ENCODE measurements around the gene TEFM.
A peak's percentile ranks its signal among the peaks of the same experiment; 100 is the strongest.

Gene TEFM

GRCh38 chr17:30906101-30906911 lies at the start of gene TEFM:
Gene TEFM (minus strand): TSS chr17:30906238. CDS start chr17:30906198, 40 bp downstream.
- no peak for TF ChIP-seq EZH2 (IDR thresholded peaks at IDR 0.05)
- peak; percentile 89; the same call in 1 of the 2 replicates for TF ChIP-seq POLR2AphosphoS5 (IDR thresholded peaks at IDR 0.05; ENCODE audit: borderline replicate concordance, low read depth, low read length)
- DNase-seq (ENCODE audit: low read depth, low spot score): peak; percentile 37
- peak within 1 kb of the TSS; percentile 17; the same call in 1 of the 2 replicates for H3K27ac ChIP-seq
- H3K4me3 ChIP-seq: peak within 1 kb of the TSS; percentile 89
- 0 out of 2 replicates have a peak, but pooled peaks cover 6% of the 10 kb centered on the region for H3K36me3 ChIP-seq (ENCODE audit: insufficient read depth, low read length)
- H3K9ac ChIP-seq (ENCODE audit: insufficient read length): peak within 1 kb of the TSS; percentile 79
- H3K9me3 ChIP-seq (ENCODE audit: low read depth, low read length): no peaks in the 10 kb centered on the region

DNA sequence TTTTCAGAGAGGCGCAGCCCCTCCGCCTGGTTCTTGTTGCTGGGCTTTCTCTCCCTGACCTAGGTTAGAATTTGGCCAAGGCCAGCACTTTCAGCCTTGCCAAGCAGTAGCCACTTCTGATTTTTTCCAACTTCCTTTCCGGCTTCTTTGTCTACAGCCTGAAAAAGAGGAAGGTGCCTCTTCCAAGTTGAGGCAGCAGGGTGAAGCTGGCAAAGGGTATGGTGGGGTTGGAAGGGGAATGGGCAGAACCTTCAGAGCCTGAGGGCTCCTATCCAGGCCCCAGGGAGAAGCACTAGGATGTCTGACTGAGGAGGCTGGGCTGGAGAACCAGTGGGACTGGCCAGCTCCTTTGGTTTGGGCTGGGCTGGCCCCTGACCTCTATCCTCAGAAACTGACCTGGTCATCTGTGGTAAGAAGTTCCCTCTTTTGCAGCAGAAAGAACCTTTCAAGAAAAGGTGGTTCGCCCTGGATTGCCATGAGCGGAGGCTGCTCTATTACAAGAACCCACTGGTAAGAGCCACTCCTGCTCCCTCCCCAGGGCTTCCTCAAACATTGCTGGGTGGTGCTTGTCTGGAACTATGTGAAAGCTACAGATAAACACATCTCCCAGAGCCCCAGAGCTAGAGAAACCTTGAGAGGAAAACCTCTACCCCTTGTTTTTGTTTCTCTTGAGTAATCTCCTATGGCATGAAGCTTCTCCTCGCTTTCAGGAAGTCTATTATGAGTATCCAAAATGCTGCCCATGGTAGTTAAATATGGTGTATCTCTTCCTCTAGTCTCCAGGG lies 48.2 kb upstream of the TEFM start:
- H3K36me3 ChIP-seq (ENCODE audit: insufficient read depth, low read length): no peaks in the 10 kb centered on the region
- H3K9ac ChIP-seq (ENCODE audit: insufficient read length): no peak overlapping the region
- TF ChIP-seq FOXP2 (optimal IDR thresholded peaks at IDR 0.05; ENCODE audit: control extremely low read depth, extremely low read length, insufficient read depth): no peak
- TF ChIP-seq EZH2 (IDR thresholded peaks at IDR 0.05): no peak
- TF ChIP-seq POLR2AphosphoS5 (IDR thresholded peaks at IDR 0.05; ENCODE audit: borderline replicate concordance, low read depth, low read length): no peak
- no peak overlapping the region for H3K27ac ChIP-seq
- no peaks in the 10 kb centered on the region for H3K9me3 ChIP-seq (ENCODE audit: low read depth, low read length)
- H3K4me3 ChIP-seq: no peak overlapping the region
- DNase-seq (ENCODE audit: low read depth, low spot score): no peak

GRCh38 chr17:30952638-30953393 lies 46.8 kb upstream of the TEFM start:
- DNase-seq (ENCODE audit: low read depth, low spot score): no peak
- no peaks in the 10 kb centered on the region for H3K36me3 ChIP-seq (ENCODE audit: insufficient read depth, low read length)
- H3K9me3 ChIP-seq (ENCODE audit: low read depth, low read length): no peaks in the 10 kb centered on the region
- no peak overlapping the region for H3K4me3 ChIP-seq
- no peak overlapping the region for H3K9ac ChIP-seq (ENCODE audit: insufficient read length)
- H3K27ac ChIP-seq: no peak overlapping the region
- TF ChIP-seq POLR2AphosphoS5 (IDR thresholded peaks at IDR 0.05; ENCODE audit: borderline replicate concordance, low read depth, low read length): no peak
- TF ChIP-seq FOXP2 (optimal IDR thresholded peaks at IDR 0.05; ENCODE audit: control extremely low read depth, extremely low read length, insufficient read depth): no peak
- TF ChIP-seq EZH2 (IDR thresholded peaks at IDR 0.05): no peak

DNA sequence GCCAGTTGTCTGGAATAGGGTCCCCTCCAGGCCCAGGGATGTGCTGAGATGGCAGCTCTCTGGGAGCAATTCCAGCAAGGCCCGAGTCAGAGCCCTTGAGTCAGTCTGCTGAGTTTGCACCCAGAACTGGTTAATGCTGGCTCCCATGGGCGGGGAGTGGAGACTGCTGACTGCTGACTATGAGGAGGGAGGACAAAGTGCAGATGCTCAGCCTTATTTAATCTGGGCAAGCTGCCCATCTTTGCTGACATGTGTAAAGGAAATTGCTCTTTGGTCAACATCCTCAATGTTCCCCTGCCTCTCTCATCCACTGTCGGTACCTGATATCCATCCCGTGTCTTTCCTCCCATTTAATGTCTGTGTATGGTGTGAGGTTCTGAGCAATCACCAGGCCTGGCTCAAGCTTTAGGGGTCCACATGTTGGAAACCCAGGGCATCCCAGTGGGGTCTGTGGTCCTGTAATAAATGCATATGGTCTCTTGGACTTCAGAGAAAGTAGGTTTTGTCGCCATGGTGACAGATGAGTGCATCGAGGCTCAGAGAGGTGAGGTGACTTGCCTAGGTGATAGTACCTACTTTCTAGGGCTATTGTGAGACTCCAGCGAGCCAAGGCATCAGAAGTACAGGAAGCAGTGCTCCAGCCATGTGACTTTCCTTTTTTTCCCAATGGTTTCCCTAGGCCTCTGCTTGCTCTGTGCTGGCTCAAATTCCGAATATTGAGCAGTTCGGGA lies 44.8 kb upstream of the TEFM start:
- H3K9me3 ChIP-seq (ENCODE audit: low read depth, low read length): no peaks in the 10 kb centered on the region
- no peak overlapping the region for H3K9ac ChIP-seq (ENCODE audit: insufficient read length)
- no peak overlapping the region for H3K4me3 ChIP-seq
- H3K36me3 ChIP-seq (ENCODE audit: insufficient read depth, low read length): no peaks in the 10 kb centered on the region
- no peak overlapping the region for H3K27ac ChIP-seq
- DNase-seq (ENCODE audit: low read depth, low spot score): no peak
- TF ChIP-seq EZH2 (IDR thresholded peaks at IDR 0.05) (no peak), POLR2AphosphoS5 (IDR thresholded peaks at IDR 0.05; ENCODE audit: borderline replicate concordance, low read depth, low read length) (no peak), FOXP2 (optimal IDR thresholded peaks at IDR 0.05; ENCODE audit: control extremely low read depth, extremely low read length, insufficient read depth) (no peak)

DNA sequence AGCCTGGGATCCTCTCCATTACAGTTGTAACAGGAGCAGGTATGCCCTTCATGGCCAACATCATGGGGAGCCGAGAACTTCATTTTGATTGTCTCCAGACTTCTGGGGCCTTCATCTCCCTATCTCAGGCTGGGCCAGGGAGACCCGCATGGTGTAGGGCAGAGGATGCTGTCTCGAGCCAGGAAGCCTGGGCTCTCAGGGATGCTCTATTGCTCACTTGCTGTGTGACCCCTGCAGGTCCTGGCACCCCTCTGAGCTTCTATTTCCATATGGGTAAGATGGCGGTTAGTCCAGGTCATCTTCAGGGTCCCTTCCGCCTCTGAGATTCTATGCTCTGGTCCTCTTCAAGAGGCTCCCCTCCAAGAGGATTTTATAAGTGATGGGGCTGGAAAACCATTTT lies 44.2 kb upstream of the TEFM start:
- H3K36me3 ChIP-seq (ENCODE audit: insufficient read depth, low read length): no peaks in the 10 kb centered on the region
- TF ChIP-seq POLR2AphosphoS5 (IDR thresholded peaks at IDR 0.05; ENCODE audit: borderline replicate concordance, low read depth, low read length) (no peak), FOXP2 (optimal IDR thresholded peaks at IDR 0.05; ENCODE audit: control extremely low read depth, extremely low read length, insufficient read depth) (no peak), EZH2 (IDR thresholded peaks at IDR 0.05) (no peak)
- no peak overlapping the region for H3K9ac ChIP-seq (ENCODE audit: insufficient read length)
- no peak overlapping the region for H3K27ac ChIP-seq
- no peaks in the 10 kb centered on the region for H3K9me3 ChIP-seq (ENCODE audit: low read depth, low read length)
- no peak overlapping the region for H3K4me3 ChIP-seq
- no peak for DNase-seq (ENCODE audit: low read depth, low spot score)

GRCh38 chr17:30947796-30948195 lies 41.8 kb upstream of the TEFM start:
- no peaks in the 10 kb centered on the region for H3K9me3 ChIP-seq (ENCODE audit: low read depth, low read length)
- TF ChIP-seq FOXP2 (optimal IDR thresholded peaks at IDR 0.05; ENCODE audit: control extremely low read depth, extremely low read length, insufficient read depth): no peak
- no peak for TF ChIP-seq POLR2AphosphoS5 (IDR thresholded peaks at IDR 0.05; ENCODE audit: borderline replicate concordance, low read depth, low read length)
- no peak for TF ChIP-seq EZH2 (IDR thresholded peaks at IDR 0.05)
- no peaks in the 10 kb centered on the region for H3K36me3 ChIP-seq (ENCODE audit: insufficient read depth, low read length)
- H3K9ac ChIP-seq (ENCODE audit: insufficient read length): no peak overlapping the region
- no peak overlapping the region for H3K27ac ChIP-seq
- no peak overlapping the region for H3K4me3 ChIP-seq
- DNase-seq (ENCODE audit: low read depth, low spot score): no peak

DNA sequence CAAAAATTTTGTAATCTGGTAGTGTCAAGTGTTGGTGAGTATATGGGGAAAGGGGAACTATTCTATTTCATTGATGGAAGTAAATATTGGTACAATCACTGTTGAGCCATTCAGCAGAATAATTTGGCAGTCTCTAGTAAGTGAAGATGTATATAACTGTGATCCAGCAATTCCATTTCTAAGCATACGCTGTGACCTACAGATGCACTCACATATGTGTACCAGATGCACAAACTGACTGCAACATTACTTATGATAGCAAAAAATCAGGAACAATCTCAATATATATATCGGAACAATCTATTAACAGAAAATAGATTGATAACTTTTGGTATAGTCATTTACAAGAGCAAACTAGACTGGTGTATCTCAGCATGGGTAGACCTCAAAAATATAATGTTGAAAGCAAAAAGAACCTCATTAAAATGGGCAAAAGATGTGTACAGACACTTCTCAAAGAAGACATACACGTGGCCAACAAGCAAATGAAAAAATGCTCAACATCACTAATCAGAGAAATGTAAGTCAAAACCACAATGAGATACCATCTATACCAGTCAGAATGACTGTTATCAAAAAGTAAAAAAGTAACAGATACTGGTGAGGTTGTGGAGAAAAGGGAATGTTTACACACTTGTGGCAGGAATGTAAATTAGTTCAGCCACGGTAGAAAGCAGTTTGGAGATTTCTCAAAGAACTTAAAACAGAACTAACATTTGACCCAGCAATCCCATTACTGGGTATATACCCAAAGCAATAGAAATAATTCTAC lies 36.5 kb upstream of the TEFM start:
- no peak for DNase-seq (ENCODE audit: low read depth, low spot score)
- H3K4me3 ChIP-seq: no peak overlapping the region
- no peaks in the 10 kb centered on the region for H3K9me3 ChIP-seq (ENCODE audit: low read depth, low read length)
- H3K27ac ChIP-seq: no peak overlapping the region
- TF ChIP-seq POLR2AphosphoS5 (IDR thresholded peaks at IDR 0.05; ENCODE audit: borderline replicate concordance, low read depth, low read length) (no peak), FOXP2 (optimal IDR thresholded peaks at IDR 0.05; ENCODE audit: control extremely low read depth, extremely low read length, insufficient read depth) (no peak), EZH2 (IDR thresholded peaks at IDR 0.05) (no peak)
- H3K9ac ChIP-seq (ENCODE audit: insufficient read length): no peak overlapping the region
- no peaks in the 10 kb centered on the region for H3K36me3 ChIP-seq (ENCODE audit: insufficient read depth, low read length)

All from SK-N-MC (cell line).